GM12878 (cell line): ENCODE data around the gene CPNE4. TPM values are rescaled to one million over a fixed set of nuclear protein-coding genes. Genes with fewer than 3 reads are reported as not detected.

Experiments used
- ATAC-seq: fragments of 200-7000 bp; cut with Tn5 transposase; 3 replicates; pipeline ENCODE4 v1.9.1; 2020; ENCODE audit warnings: mild to moderate bottlenecking, moderate library complexity
- BruUV-seq: library from RNA; stranded (reverse); fragments of 400-500 nt; replicated peaks from 2 replicates; lab custom pipeline; 2021; lab: Mats Ljungman, UMichigan
- CTCF ChIA-PET: fragments of 300-600 bp; sonication (Branson Sonifier 250); formaldehyde crosslinking; extraction: SDS; loops from one replicate; lab custom pipeline; 2021; ENCODE audit warnings: inconsistent platforms; lab: Yijun Ruan, JAX
- POLR2A ChIA-PET: fragments of 350-600 bp; formaldehyde crosslinking; extraction: SDS; loops from one replicate; lab custom pipeline; 2021; ENCODE audit warnings: inconsistent platforms; lab: Charles Lee
- RAD21 ChIA-PET: fragments of 300-600 bp; sonication (Branson Sonifier 250); formaldehyde crosslinking; loops from one replicate; lab custom pipeline; 2023; ENCODE audit warnings: antibody characterized with exemption; ENCODE audit not compliant: unreplicated experiment; lab: Charles Lee
- SMC1A ChIA-PET: fragments of 300-600 bp; sonication (Branson Sonifier 250); formaldehyde crosslinking; loops from one replicate; lab custom pipeline; 2023; ENCODE audit not compliant: unreplicated experiment, uncharacterized antibody; lab: Charles Lee
- DNase-seq: peaks from one replicate; pipeline ENCODE4 v3.0.0-alpha.2; 2011; ENCODE audit warnings: low read depth, low spot score
- FAIRE-seq: peaks from 3 replicates; lab custom pipeline; 2011; peaks lifted over from hg19 to GRCh38; lab: Jason Lieb, UNC
- H2AFZ ChIP-seq: 2 replicates; pipeline ENCODE4 v1.6.0; 2011; ENCODE audit warnings: low read depth, low read length, control low read depth; ENCODE audit not compliant: control insufficient read depth
- H3K27ac ChIP-seq: 2 replicates; pipeline ENCODE4 v1.5.1; 2011; ENCODE audit warnings: control low read depth; ENCODE audit not compliant: control insufficient read depth, insufficient read depth
- H3K27me3 ChIP-seq, 2 experiments: replicated peaks in 1 of 2; 2 replicates each; pipeline versions ENCODE4 v1.6.0 to v1.6.1; 2011; ENCODE audit warnings: low read length in 1 of 2; ENCODE audit not compliant: control insufficient read depth in 2 of 2, insufficient read depth in 2 of 2
- H3K36me3 ChIP-seq, 2 experiments: 2 replicates each; pipeline ENCODE4 v1.5.1; 2011; ENCODE audit warnings: low read length in 1 of 2; ENCODE audit not compliant: control insufficient read depth in 2 of 2, insufficient read depth in 2 of 2
- H3K4me1 ChIP-seq: 2 replicates; pipeline ENCODE4 v1.6.1; 2011; ENCODE audit warnings: mild to moderate bottlenecking, low read length, moderate library complexity, mixed read lengths; ENCODE audit not compliant: control insufficient read depth, insufficient read depth
- H3K4me2 ChIP-seq: 2 replicates; pipeline ENCODE4 v1.6.0; 2011; ENCODE audit warnings: control low read depth; ENCODE audit not compliant: control insufficient read depth, insufficient read depth
- H3K4me3 ChIP-seq: fragments of 200-600 bp; sonication (generic); 2 replicates; pipeline ENCODE4 v1.5.1; 2016
- H3K79me2 ChIP-seq: 2 replicates; pipeline ENCODE4 v1.6.0; 2011; ENCODE audit warnings: low read length; ENCODE audit not compliant: control insufficient read depth, insufficient read depth
- H3K9ac ChIP-seq: 2 replicates; pipeline ENCODE4 v1.8.0; 2011; ENCODE audit warnings: low read length, control low read depth, mixed read lengths; ENCODE audit not compliant: control insufficient read depth, insufficient read depth
- H3K9me3 ChIP-seq: replicated peaks from 3 replicates; pipeline ENCODE4 v1.5.1; 2011; ENCODE audit warnings: mild to moderate bottlenecking, low read length; ENCODE audit not compliant: control insufficient read depth, insufficient read depth
- H4K20me1 ChIP-seq: 2 replicates; pipeline ENCODE4 v1.6.0; 2011; ENCODE audit not compliant: control insufficient read depth, insufficient read depth
- BMI1 ChIP-seq: fragments of 450-650 bp; IDR thresholded peaks from 2 replicates; pipeline ENCODE4 v1.6.1; 2016; ENCODE audit warnings: mild to moderate bottlenecking, moderate library complexity, borderline replicate concordance
- FOS ChIP-seq: IDR thresholded peaks from 3 replicates; pipeline ENCODE4 v1.6.1; 2011; ENCODE audit warnings: borderline replicate concordance; ENCODE audit not compliant: insufficient read length; ENCODE audit errors: extremely low read depth
- SPI1 ChIP-seq: IDR thresholded peaks from 2 replicates; pipeline ENCODE4 v1.6.1; 2011; ENCODE audit warnings: low read depth, mild to moderate bottlenecking, low read length, moderate library complexity, borderline replicate concordance; ENCODE audit not compliant: insufficient read depth
- TBL1XR1 ChIP-seq: IDR thresholded peaks from 2 replicates; pipeline ENCODE4 v1.6.1; 2012; ENCODE audit warnings: low read depth, low read length, improper control_type of control experiment
- WGBS: methylation state at CpG from one replicate; pipeline ENCODE4 v1.1.6; 2016; ENCODE audit warnings: low lambda C conversion rate; ENCODE audit not compliant: insufficient replicate concordance, insufficient coverage; ENCODE audit errors: missing lambda C conversion rate; 5-methylcytosine and 5-hydroxymethylcytosine counted together
- in situ Hi-C: fragments of 300-500 bp; cut with MboI; formaldehyde crosslinking; loops from 9 replicates; pipeline ENCODE4 v1.14.3; 2018; ENCODE audit warnings: mixed read lengths
- intact Hi-C: fragments of 100-400 bp; cut with micrococcal nuclease; formaldehyde crosslinking; loops from one replicate; pipeline ENCODE4 v1.14.2; 2022; ENCODE audit not compliant: unreplicated experiment
- polyA plus RNA-seq, 11 experiments: library from polyadenylated mRNA; depleted of rRNA in 4 of 11; unstranded in 6 of 11; stranded (reverse) in 5 of 11; fragments of >200 nt; fragmentation: Nextera tagmentation in 4 of 11; fragmentation: Illumina TruSeq in 1 of 11; extraction: Ambion mirVana in 4 of 11; extraction: Trizol in 1 of 11; gene quantifications; 1 replicate in 1 of 11; 2 replicates in 10 of 11; pipeline versions ENCODE4 v1.2.1 to v1.2.3, GENCODE V29; 2011 to 2016; ENCODE audit warnings: inconsistent platforms in 2 of 11, missing spikeins in 2 of 11, low read depth in 1 of 11
- total RNA-seq, 4 experiments: library from RNA; depleted of rRNA in 3 of 4; stranded (reverse); fragments of >200 nt in 3 of 4; fragmentation: Illumina TruSeq in 1 of 4; extraction: Trizol in 1 of 4; gene quantifications; 2 replicates each; pipeline versions ENCODE4 v1.2.1 to v1.2.3, GENCODE V29; 2013 to 2021

Gene CPNE4
- total and polyA plus RNA-seq, 10 of the 15 experiments (the other 5 are each of a cell fraction or from before 2014, with no cell fraction given): 0.17 to 1.9 (median 0.48) TPM; not detected in 1

GRCh38 chr3:131645638-131646037, 389.2 kb downstream of the CPNE4 start:
- no peak for FAIRE-seq
- no peak for DNase-seq
- intact Hi-C loops (no loop called here), in situ Hi-C loops (no loop called here)
- Histone ChIP-seq H2AFZ (no peak overlapping the region), H3K9me3 (no peaks in the 10 kb centered on the region), H3K4me2 (no peak overlapping the region), H3K27me3 (no peaks in the 10 kb centered on the region), H3K27ac (no peak overlapping the region)
- RAD21 ChIA-PET: no interaction called here
- no TSS peak for BruUV-seq
- TF ChIP-seq SPI1: peak; percentile 26; the same call in 1 of the 2 replicates
- TF ChIP-seq TBL1XR1: no peak
- TF ChIP-seq, all 136 proteins: peak for 1
- Histone ChIP-seq H3K79me2 (no peaks in the 10 kb centered on the region), H4K20me1 (no peaks in the 10 kb centered on the region; the same call in 1 of the 2 replicates), H3K4me3 (no peak overlapping the region), H3K9ac (no peak overlapping the region), H3K36me3 (no peaks in the 10 kb centered on the region), H3K4me1 (0 out of 2 replicates have a peak, but pooled peaks cover 2% of the 10 kb centered on the region)
- ChIA-PET CTCF (no interaction called here), SMC1A (interaction anchor here (1.9 kb wide), 1 partner anchor 96 kb away, joined by 8 read pairs; no protein-coding TSS in a partner anchor), POLR2A (no interaction called here)
- ATAC-seq: peak; percentile 45

GRCh38 chr3:131636266-131636775, 398.5 kb downstream of the CPNE4 start:
- Histone ChIP-seq H3K4me2 (no peak overlapping the region), H4K20me1 (no peaks in the 10 kb centered on the region), H3K4me1 (no peaks in the 10 kb centered on the region), H3K79me2 (no peaks in the 10 kb centered on the region), H3K27ac (no peak overlapping the region), H3K9ac (no peak overlapping the region), H3K36me3 (no peaks in the 10 kb centered on the region), H3K4me3 (no peak overlapping the region), H2AFZ (no peak overlapping the region), H3K27me3 (no peaks in the 10 kb centered on the region), H3K9me3 (no peaks in the 10 kb centered on the region)
- in situ Hi-C loops (no loop called here), intact Hi-C loops (no loop called here)
- 80% methylated on average over 4 of the region's 4 CpGs for WGBS
- FAIRE-seq: no peak
- ChIA-PET SMC1A (interaction anchor here (2.0 kb wide), 1 partner anchor 20 kb away, joined by 4 read pairs; no protein-coding TSS in a partner anchor), CTCF (no interaction called here), RAD21 (no interaction called here), POLR2A (interaction anchor here (0.6 kb wide), 1 partner anchor 14 kb away, joined by 3 read pairs; no protein-coding TSS in a partner anchor)
- TF ChIP-seq FOS: no peak
- no peak for TF ChIP-seq BMI1
- ATAC-seq: no peak
- no TSS peak for BruUV-seq
- DNase-seq: no peak
